ENCODE data around the gene C3orf62.

C3orf62 gene

DNA sequence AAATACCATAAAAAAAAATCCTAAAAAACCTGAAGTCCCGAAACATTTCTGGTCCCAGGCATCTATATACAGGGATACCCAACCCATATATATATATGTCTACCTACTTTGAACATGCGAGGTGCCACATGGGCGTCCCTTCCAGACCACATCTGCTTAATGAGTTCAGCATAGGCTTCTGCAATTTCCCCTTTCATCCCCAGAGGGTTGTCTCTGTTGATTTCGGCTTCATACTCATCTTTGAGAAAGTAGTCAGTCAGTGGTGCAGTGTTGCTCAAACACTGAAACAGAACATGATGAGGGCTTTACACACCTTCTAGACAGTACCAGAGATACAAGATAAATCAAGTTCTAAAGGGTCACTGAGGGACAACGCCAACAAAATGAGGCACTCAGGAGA lies 28.6 kb upstream of the C3orf62 start:
- TF ChIP-seq, protein P1, sequence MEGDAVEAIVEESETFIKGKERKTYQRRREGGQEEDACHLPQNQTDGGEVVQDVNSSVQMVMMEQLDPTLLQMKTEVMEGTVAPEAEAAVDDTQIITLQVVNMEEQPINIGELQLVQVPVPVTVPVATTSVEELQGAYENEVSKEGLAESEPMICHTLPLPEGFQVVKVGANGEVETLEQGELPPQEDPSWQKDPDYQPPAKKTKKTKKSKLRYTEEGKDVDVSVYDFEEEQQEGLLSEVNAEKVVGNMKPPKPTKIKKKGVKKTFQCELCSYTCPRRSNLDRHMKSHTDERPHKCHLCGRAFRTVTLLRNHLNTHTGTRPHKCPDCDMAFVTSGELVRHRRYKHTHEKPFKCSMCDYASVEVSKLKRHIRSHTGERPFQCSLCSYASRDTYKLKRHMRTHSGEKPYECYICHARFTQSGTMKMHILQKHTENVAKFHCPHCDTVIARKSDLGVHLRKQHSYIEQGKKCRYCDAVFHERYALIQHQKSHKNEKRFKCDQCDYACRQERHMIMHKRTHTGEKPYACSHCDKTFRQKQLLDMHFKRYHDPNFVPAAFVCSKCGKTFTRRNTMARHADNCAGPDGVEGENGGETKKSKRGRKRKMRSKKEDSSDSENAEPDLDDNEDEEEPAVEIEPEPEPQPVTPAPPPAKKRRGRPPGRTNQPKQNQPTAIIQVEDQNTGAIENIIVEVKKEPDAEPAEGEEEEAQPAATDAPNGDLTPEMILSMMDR (IDR thresholded peaks at IDR 0.05; ENCODE audit: low read depth, low read length, poor library complexity, severe bottlenecking) = no peak
- TF ChIP-seq EZH2phosphoT487 (IDR thresholded peaks at IDR 0.05; ENCODE audit: borderline replicate concordance, low read length) = no peak
- no peaks in the 10 kb centered on the region for H3K9me3 ChIP-seq (ENCODE audit: control insufficient read depth, insufficient read depth, low read length)
- H4K20me1 ChIP-seq (ENCODE audit: control insufficient read depth, insufficient read depth, low read depth, low read length) = no peaks in the 10 kb centered on the region
- no peaks in the 10 kb centered on the region for H3K9me2 ChIP-seq (replicated peaks; ENCODE audit: control insufficient read depth, low read length)
- H3K27me3 ChIP-seq (ENCODE audit: control insufficient read depth, low read length) = no peaks in the 10 kb centered on the region
- no peaks in the 10 kb centered on the region for H3K4me1 ChIP-seq (ENCODE audit: control insufficient read depth, low read length)
- H3K27ac ChIP-seq (ENCODE audit: low read depth, low read length) = no peak overlapping the region
- no peak overlapping the region for H3K4me3 ChIP-seq (ENCODE audit: low read length)
- H3K36me3 ChIP-seq (ENCODE audit: control insufficient read depth, low read length) = peaks cover 50% of the 10 kb centered on the region
- no peaks in the 10 kb centered on the region for H3K79me2 ChIP-seq (ENCODE audit: control insufficient read depth, low read length)
- H3K4me2 ChIP-seq (ENCODE audit: low read length) = no peak overlapping the region
- H3F3A ChIP-seq (ENCODE audit: control insufficient read depth, insufficient read depth) = no peaks in the 10 kb centered on the region

DNA sequence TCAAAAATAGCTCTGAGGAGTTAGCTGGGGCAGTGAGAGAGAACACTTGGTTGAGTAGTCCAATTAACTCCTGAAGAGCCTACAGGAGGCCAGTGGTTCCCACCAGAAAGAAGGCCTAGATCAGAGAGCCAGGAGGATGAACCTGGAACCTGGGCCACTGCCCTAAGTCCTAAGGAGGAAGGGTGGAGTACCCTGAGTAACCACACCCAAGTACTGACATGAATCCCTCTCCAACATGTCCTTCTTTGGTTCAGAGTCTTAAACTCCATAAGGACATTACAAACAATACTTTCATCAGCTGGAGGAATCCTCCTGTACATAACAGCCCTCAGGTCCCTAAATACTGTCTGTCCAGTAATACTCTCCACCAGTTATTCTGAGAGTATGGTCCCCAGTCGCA lies 25.6 kb upstream of the C3orf62 start:
- Histone ChIP-seq H3K36me3 (ENCODE audit: control insufficient read depth, low read length) (peaks cover 57% of the 10 kb centered on the region), H3K9me3 (ENCODE audit: control insufficient read depth, insufficient read depth, low read length) (no peaks in the 10 kb centered on the region), H3K79me2 (ENCODE audit: control insufficient read depth, low read length) (no peaks in the 10 kb centered on the region), H3K4me3 (ENCODE audit: low read length) (no peak overlapping the region), H4K20me1 (ENCODE audit: control insufficient read depth, insufficient read depth, low read depth, low read length) (no peaks in the 10 kb centered on the region), H3K27ac (ENCODE audit: low read depth, low read length) (no peak overlapping the region), H3K9me2 (replicated peaks; ENCODE audit: control insufficient read depth, low read length) (no peaks in the 10 kb centered on the region), H3K27me3 (ENCODE audit: control insufficient read depth, low read length) (no peaks in the 10 kb centered on the region), H3K4me1 (ENCODE audit: control insufficient read depth, low read length) (no peaks in the 10 kb centered on the region), H3K4me2 (ENCODE audit: low read length) (no peak overlapping the region), H3F3A (ENCODE audit: control insufficient read depth, insufficient read depth) (no peaks in the 10 kb centered on the region)
- TF ChIP-seq, protein P1 (IDR thresholded peaks at IDR 0.05; ENCODE audit: low read depth, low read length, poor library complexity, severe bottlenecking) = no peak
- TF ChIP-seq EZH2phosphoT487 (IDR thresholded peaks at IDR 0.05; ENCODE audit: borderline replicate concordance, low read length) = no peak

DNA sequence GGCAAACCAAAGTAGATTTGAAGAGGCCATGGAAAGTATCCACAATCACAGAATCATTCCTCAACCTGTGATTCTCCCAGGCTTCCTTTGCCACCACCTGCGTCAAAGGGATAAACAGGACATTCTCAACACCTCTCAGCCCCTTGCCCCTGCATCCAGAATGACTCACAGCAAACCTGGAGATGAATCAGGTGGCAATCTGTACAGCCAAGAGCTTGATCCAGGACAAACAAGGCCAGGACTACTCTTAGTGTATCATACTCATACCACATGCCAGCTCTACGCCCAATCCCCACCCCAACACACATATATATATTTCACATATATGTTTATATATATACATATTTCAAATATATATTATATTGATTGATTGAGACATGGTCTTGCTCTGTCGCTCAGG lies 23.6 kb upstream of the C3orf62 start:
- H3K36me3 ChIP-seq (ENCODE audit: control insufficient read depth, low read length) = peaks cover 61% of the 10 kb centered on the region
- H3K4me2 ChIP-seq (ENCODE audit: low read length) = no peak overlapping the region
- H4K20me1 ChIP-seq (ENCODE audit: control insufficient read depth, insufficient read depth, low read depth, low read length) = no peaks in the 10 kb centered on the region
- TF ChIP-seq, protein P1 (IDR thresholded peaks at IDR 0.05; ENCODE audit: low read depth, low read length, poor library complexity, severe bottlenecking) = no peak
- TF ChIP-seq EZH2phosphoT487 (IDR thresholded peaks at IDR 0.05; ENCODE audit: borderline replicate concordance, low read length) = no peak
- no peaks in the 10 kb centered on the region for H3K79me2 ChIP-seq (ENCODE audit: control insufficient read depth, low read length)
- H3K4me1 ChIP-seq (ENCODE audit: control insufficient read depth, low read length) = no peaks in the 10 kb centered on the region
- H3K9me2 ChIP-seq (replicated peaks; ENCODE audit: control insufficient read depth, low read length) = no peaks in the 10 kb centered on the region
- no peak overlapping the region for H3K4me3 ChIP-seq (ENCODE audit: low read length)
- H3K9me3 ChIP-seq (ENCODE audit: control insufficient read depth, insufficient read depth, low read length) = no peaks in the 10 kb centered on the region
- H3F3A ChIP-seq (ENCODE audit: control insufficient read depth, insufficient read depth) = no peaks in the 10 kb centered on the region
- no peaks in the 10 kb centered on the region for H3K27me3 ChIP-seq (ENCODE audit: control insufficient read depth, low read length)
- H3K27ac ChIP-seq (ENCODE audit: low read depth, low read length) = no peak overlapping the region

DNA sequence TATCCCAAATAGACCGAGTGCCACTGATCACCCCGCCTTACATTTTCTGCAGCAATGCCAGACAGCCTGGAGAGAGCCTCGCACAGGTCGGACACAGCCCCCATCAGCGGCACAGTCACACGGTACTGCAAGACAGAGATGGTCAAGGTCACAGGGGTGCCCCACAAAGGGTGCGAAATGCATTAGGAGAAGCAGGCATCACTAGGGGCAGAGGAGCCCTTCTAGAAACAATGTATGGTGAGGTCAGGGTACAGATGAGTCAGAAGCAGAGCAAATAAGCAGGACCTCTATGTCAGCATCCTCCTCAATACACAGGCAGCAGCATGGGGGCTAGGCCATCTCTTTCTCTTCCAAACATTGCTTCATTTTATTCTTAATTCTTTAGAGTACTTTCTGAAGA lies 21.5 kb upstream of the C3orf62 start:
- Histone ChIP-seq H3K27ac (ENCODE audit: low read depth, low read length) (no peak overlapping the region), H3K9me2 (replicated peaks; ENCODE audit: control insufficient read depth, low read length) (no peaks in the 10 kb centered on the region), H3K4me2 (ENCODE audit: low read length) (no peak overlapping the region), H3K4me1 (ENCODE audit: control insufficient read depth, low read length) (no peaks in the 10 kb centered on the region), H3K9me3 (ENCODE audit: control insufficient read depth, insufficient read depth, low read length) (no peaks in the 10 kb centered on the region), H3K79me2 (ENCODE audit: control insufficient read depth, low read length) (no peaks in the 10 kb centered on the region), H3K4me3 (ENCODE audit: low read length) (no peak overlapping the region), H3K36me3 (ENCODE audit: control insufficient read depth, low read length) (peaks cover 72% of the 10 kb centered on the region), H4K20me1 (ENCODE audit: control insufficient read depth, insufficient read depth, low read depth, low read length) (no peaks in the 10 kb centered on the region), H3K27me3 (ENCODE audit: control insufficient read depth, low read length) (no peaks in the 10 kb centered on the region), H3F3A (ENCODE audit: control insufficient read depth, insufficient read depth) (no peaks in the 10 kb centered on the region)
- TF ChIP-seq, protein P1 (IDR thresholded peaks at IDR 0.05; ENCODE audit: low read depth, low read length, poor library complexity, severe bottlenecking) = no peak
- TF ChIP-seq EZH2phosphoT487 (IDR thresholded peaks at IDR 0.05; ENCODE audit: borderline replicate concordance, low read length) = no peak

Data from DOHH2 (cell line).